Effector CD4-positive, alpha-beta T cell (primary cell): Measurements from ENCODE around the gene IL20.

Experiments used
- DNase-seq: peaks from one replicate; pipeline ENCODE4 v3.0.0-alpha.2; 2020

IL20 gene

DNA sequence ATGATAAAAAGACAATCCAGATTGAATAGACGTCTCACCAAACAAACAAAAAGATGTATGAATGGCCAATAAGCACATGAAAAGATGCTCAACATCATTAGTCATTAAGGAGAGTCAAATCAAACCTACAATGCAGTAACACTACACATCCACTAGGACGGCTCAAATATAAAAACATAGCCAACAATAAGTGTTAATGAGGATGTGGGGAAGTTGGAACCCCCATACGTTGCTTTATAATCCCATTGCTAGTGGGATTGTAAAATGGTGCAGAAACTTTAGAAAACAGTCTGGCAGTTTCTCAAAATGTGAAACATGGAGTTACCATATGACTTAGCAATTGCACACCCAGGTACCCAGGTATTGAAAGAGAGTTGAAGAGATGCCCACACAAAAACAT lies 17.1 kb downstream of the IL20 start:
- DNase-seq = no peak

DNA sequence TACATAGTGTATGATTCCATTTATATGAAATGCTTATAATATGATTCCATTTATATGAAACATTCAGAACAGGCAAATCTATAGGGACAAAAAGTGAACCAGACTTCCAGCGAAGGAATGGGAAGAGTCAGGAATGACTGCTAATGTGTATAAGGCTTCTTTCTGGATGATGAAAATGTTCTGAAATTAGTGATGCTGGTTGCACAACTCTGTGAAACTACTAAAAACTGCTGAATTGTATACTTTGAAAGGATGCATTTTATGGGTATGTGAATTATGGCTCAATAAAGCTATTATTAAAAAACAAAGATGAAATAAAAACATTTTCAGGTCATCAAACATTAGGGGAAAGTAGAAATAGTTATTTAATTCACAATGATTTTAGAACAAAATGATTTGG lies 17.7 kb downstream of the IL20 start:
- DNase-seq = no peak

DNA sequence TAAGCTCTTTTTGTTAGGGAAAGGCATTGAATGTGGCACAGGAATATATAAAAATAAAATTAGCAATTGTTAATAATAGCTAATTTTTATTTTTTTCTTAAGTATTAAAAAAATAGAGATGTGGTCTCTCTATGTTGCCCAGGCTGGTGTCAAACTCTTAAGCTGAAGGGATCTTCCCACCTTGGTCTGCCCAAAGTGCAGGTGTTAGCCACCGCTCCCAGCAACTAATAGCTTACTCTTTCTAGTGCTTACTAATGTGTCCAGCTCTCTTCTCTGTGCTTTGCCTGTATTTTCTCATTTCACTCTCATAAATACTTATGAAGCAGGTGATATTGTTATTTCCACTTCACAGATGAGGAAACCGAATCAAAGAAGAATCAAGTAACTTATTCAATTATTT lies 18.5 kb downstream of the IL20 start:
- DNase-seq = no peak

DNA sequence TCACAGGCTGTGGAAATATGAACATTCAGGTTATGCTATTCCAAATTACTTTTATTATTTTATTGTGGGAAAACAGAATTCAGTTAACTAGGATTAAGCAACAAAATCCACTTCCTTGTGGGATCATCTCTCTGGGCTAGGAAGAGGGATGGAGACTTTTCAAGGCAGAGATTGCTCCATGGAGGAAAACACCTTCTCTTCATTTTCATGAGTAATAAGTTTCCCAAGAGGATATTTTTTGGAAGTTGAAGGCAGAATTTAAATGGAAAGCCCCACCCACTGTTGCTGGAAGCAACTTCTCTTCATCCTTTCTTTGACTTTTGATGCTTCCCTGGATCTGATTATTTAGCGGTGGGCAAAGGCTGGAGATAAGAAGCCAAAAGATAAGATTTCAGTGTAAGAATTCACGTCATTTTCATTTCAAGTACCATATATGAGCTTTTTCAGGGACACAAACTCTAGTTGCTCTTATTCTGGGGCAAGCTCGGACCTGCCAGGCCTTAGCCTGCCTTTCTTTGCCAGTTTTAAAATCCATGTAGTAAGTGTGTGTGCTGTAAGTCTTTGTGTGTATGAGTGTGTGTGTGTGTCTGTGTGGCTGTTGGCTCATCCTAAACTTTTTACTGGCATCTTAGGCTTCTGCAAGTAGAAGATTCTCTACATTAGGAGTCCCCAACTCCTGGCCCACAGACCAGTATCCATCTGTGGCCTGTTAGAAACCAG lies 20.1 kb downstream of the IL20 start:
- no peak for DNase-seq

DNA sequence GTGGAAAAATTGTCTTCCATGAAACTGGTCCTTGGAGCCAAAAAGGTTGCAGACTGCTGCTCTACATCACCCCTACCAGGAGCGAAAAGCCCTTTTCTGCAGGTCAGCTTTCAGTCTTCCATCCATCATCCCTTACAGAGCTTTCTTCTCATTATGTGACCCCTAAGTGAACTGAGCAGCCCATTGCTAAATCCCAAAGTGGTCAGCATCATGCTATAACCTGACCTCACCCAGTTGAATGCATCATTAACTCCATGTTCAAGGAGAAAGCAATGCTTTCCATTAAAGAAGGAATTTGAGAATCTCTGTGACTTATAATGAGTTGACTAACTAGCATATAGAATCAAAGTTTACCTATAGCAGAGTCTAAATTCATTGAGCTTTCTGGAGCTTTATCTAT lies 21.4 kb downstream of the IL20 start:
- no peak for DNase-seq

DNA sequence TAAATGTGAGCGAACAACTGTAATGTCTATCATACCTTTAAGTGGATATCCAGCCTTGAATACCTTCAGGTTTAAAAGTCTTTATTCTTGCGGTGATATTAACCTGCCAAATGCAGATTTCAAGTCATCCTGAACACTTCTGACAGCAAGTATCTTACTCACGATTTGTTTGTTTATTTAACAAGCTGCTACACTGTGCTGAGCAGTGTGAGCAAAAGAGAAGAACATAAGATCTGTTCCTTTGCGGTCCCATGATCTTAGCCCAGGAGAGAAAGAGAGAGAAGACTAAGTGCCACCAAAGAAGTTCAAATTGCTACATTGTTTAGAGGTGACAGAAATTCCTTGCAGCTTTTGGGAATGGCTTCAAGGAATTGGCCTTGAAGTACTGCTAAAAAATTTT lies 22.3 kb downstream of the IL20 start:
- no peak for DNase-seq

DNA sequence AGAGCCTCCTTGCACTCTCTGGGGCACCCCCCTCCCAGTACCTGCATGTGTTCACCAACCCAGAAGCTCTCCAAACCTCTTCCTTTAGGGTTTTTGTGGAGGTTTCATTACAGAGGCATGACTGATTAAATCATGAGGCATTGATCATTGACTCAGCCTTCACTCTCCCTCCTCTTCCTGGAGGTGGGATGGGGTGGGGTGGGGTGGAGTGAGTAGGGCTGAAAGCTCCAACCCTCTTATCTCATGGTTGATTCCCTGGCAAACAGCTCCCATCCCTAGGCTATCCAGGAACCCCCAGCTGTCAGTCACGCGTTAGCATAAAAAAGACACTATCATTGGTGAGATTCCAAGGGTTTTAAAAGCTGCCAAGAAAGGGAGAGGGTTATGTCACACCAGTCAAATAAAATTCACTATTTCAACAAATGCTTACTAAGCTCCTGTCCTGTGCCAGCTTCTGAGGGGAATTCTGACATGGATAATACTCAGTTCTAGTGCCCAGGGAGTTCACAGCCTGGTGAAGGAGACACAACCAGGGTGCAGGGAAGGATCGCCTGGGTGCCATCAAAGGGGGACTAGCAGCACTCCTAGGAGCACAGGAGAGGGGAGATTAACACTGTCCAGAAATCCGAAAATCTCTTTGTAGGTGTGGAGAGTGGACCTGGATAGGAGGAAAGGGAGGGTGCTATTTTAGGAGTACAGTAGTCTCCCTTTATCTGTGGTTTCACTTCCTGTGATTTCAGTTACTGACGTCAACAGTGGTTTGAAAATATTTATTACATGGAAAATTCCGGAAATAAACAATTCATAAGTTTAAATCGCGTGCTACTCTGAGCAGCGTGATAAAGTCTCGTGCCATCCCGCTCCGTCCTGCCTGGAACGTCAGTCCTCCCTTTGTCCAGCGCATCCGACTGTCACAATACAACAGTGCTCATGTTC lies 25.0 kb downstream of the IL20 start:
- DNase-seq = no peak

DNA sequence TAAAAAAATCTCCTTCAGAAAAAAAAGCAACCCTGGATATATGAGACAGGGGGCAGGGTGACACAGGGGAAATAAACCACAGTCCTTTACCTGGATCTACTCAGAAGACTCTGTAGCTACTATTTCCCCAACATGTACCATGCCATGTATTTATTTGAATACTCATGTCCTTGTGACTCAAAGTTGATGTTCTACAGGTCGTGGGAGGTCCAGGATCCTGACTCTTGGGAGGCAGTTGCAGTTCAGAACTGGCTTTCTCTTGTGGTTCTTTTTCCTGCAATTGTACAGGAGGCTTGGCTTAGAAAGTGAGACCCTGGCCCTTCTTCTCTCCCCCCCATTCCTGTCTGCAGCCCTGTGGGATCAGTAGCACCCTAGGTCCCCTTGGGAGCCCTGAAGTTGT lies 26.0 kb downstream of the IL20 start:
- DNase-seq = no peak

DNA sequence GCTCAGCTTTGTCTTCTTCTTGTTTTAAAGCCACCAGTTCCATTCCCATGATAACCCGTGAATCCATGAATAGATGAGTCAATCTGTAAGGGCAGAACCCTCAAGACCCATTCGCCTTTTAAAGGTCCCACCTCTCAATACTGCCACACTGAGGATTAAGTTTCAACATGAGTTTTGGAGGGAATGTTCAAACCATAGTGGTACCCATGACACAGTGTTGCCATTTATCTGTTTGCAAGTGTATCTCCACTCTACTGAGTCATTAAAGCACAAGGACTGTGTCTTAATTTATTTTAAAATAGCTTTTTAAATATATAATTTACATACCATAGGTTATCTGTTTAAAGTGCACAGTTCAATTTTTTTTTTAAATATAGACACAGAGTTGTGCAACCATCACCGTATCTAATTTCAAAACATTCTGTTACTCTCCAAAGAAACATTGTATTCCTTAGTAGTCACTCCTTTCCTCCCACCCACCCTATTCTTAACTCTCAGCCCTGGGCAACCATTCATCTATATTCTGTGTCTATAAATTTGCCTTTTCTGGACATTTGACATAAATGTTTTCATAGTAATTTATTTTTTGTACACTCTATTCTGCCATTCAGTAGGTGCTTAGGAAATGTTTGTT lies 27.0 kb downstream of the IL20 start:
- DNase-seq = no peak

DNA sequence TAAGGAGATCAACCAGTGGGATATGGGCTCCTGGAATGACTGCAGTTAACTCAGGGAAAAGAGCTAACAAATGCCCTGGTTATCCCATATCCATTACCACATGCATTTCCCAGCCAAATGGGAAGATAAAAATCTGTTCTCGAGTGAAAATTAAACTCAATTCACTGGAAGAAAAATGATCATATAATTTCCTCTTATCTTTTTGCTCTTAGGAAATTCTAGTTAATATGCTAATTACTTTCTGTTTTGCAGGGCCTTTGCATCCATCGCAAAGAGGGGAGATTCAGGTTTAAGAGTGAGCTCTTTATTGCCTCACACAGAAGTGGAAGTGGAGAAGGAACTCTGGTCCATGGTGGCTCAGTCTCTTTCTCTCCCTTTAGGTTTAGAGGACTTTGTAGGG lies 28.0 kb downstream of the IL20 start:
- DNase-seq = no peak

DNA sequence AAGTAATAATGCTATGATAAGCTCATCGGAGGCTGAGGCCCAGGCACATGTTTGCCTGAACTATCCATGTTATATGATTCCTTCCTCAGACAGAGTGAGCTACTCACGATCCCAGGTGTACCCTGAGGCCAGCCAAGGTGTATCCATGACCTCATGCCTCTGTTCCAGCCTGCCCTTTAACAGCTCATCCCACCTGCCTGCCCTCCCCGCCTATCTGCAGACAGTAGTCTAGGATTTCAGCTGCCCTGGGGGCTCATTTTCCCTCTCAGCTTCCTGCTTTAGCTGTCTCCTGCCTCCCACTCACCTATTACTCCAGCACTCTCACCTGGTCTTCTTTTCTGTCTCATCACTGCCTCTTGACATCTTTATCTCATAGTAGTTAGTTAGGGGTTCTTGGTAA lies 29.9 kb downstream of the IL20 start:
- no peak for DNase-seq

DNA sequence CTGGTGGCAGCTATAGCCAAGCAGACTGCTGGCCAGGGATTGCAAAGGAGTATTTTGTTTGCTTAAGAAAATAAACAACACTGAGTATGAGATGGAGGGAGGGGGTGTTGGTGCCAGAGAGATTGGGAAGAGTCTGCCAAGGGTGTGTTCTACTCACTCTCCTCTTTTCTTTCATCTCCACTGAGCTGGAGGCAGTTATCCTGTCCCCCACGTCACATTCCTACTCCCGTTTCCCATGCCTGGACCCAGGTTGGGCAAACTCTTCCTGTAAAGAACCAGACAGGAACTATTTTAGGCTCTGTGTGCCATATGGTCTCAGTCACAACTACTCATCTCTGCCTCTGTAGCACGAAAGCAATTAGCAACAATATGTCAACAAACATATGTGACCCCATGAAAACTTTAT lies 30.4 kb downstream of the IL20 start:
- DNase-seq = no peak

DNA sequence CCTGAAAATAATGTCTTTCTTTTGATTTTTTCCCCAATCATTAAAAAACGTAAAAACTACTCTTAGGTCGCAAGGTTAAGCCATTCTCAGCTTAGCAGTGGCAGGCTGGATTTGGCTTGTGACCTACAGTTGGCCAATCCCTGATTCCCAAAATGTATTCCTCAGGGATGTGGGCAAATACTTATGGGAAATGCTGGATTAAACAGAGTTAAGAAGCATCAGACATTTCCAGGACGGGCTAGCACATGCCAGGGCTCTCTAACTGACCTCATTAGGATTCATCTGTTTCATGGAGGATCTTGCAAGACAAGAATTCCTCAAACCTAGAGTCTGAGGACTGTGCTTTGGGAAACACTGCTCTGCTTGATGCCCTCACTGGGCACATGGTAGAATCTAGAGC lies 30.8 kb downstream of the IL20 start:
- no peak for DNase-seq

DNA sequence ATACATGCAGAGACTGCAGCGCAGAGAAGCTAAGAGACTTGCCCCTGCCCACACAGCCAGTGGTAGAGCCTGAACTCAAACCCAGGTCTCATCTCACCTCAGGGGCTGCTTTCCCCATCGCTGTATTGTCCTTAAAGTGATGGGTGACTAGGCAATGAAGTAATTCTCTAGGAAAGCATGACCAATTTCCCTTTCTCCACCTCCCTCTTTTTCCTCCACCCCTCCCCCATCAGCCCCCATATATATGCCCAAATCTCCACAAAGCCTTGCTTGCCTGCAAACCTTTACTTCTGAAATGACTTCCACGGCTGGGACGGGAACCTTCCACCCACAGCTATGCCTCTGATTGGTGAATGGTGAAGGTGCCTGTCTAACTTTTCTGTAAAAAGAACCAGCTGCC lies 31.8 kb downstream of the IL20 start, which contains the start of gene IL24:
Gene IL24 (plus strand): TSS at position 269 of the 400 bp plus-strand sequence. CDS start 390 bp downstream, outside the sequence.
- no peak for DNase-seq

DNA sequence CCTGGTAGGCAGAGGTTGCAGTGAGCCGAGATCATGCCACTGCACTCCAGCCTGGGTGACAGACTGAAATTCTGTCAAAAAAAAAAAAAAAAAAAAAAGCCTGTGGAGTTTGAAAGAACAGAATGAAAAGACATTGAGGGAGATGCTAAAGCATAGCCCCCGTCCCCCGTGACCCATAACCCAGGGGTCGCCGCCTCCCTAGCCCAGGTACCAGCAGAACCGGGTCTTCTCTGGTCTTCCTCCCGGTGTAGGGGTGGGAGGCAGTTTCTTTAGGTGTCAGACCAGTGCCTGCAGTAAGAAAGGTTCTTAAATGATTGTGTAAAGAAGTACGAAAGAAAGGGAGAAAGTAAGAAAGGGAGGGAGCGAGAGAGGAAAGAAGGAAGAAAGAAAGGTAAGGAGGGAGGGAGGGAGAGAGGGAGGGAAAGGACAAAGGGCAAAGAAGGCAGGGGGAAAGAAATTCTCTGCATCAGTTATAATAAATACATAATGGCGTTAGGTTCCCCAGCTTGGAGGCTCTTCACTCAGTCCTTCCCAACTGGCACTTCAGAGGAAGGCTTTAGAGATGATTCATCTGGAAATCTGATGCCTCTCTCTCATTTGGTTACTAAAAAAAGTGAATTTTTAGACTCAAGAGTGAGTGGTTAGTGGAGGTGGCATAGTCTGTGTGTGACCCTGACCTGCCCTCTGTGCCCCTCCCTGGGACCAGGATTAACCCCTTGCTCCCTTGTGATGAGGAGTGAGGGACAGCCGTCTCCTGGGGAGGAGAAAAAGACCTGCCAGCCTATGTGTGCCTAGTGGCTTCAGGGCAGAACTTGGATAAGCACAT lies 32.9 kb downstream of the IL20 start:
- DNase-seq = no peak

DNA sequence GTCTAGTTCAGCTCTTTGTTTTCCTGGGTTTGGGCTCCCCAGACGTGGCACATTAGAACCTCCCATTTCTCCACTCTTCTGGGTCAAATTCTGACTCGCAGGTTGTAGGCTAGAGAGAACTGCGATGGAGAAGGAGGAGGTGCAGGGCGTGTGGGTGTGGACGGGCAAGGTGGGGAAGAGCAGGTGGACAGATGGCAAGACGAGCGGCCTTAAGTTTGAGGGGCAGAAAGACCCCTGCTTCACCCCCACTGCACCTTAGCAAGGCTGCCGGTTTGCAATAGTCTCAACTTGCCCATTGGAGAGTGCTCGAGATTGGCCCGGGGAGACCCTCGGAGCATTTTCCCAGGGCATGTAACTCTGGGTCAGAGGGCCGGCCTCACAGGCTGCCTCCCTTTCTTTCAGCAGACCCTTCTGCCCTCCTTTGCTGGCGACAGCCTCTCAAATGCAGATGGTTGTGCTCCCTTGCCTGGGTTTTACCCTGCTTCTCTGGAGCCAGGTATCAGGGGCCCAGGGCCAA lies 33.5 kb downstream of the IL20 start:
- no peak for DNase-seq

DNA sequence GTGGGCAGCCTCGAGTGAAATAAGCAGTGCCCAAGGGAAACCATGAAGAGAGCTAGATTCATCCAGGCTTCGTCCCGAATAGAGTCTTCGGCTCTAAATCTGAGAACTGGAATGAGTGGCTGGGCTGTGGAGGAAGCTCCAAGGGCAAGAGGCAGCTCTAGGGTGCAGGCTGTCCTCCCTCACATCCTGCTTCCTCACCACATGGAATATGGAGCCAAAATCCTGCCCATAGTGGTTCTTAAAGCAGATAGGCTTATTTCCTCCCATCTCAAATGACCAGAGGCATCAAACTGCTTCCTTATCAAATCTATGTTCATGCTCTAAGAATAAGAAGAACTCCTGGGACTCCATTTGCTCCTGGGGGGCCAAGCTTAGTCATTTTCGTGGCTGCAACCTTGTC lies 34.3 kb downstream of the IL20 start:
- no peak for DNase-seq

DNA sequence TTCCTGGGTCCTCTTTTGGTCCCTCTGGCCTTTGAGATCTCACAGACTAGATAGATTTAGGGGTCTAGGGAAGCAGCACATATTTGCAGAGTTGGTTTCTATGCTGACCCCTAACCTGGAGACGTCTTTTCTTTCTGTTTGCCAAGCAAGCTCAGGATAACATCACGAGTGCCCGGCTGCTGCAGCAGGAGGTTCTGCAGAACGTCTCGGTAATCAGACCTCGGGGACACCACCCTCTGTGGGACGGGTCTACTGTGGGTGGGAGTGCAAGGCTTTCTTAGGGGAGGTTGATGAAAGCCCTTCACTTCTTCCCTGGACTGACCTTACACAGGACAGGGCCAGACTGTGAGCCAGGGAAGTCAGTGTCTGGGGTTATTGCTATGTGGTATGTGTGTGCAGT lies 34.7 kb downstream of the IL20 start:
- DNase-seq = no peak

DNA sequence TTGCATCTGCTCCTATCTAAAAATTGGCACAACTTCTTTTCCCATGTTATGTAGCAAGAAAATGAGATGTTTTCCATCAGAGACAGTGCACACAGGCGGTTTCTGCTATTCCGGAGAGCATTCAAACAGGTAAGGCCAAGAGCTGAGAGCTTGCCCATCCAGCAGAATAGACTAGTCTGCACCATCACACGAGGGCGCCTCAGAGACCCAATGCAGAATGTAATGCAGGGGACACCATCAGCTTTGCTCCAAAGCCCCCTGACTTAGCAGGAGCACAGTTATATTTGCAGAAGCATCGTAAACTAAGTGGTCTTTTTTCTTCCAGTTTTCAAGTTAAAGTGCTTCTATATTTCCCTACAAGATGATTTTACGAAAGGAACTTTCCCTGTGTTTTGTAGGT lies 36.5 kb downstream of the IL20 start:
- no peak for DNase-seq

DNA sequence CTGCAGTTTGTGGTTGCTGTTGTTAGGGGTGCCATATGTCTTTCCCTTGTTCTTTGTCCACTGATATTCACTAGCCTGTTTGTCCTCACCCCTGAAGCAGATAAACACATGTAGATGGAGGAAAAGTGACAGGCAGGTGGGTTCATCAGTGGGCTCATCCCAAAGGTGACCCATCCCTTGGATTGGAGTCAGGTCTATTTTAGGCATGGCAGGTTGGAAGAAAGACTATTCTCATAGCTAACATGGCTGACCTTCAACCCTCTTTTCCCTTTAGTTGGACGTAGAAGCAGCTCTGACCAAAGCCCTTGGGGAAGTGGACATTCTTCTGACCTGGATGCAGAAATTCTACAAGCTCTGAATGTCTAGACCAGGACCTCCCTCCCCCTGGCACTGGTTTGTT lies 37.3 kb downstream of the IL20 start:
- no peak for DNase-seq

DNA sequence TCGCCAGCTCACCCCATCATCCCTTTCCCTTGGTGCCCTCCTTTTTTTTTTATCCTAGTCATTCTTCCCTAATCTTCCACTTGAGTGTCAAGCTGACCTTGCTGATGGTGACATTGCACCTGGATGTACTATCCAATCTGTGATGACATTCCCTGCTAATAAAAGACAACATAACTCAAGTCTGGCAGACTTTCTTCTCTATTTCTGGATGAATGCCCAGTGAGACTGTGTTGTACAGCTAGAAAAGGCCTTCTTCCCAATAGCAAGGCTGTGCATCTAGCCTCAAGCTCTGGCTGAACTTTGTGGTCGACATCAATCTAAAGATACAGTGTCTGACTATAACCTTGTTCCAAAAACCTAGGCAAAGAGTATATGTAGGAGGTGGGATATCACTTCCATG lies 38.3 kb downstream of the IL20 start:
- DNase-seq = no peak

DNA sequence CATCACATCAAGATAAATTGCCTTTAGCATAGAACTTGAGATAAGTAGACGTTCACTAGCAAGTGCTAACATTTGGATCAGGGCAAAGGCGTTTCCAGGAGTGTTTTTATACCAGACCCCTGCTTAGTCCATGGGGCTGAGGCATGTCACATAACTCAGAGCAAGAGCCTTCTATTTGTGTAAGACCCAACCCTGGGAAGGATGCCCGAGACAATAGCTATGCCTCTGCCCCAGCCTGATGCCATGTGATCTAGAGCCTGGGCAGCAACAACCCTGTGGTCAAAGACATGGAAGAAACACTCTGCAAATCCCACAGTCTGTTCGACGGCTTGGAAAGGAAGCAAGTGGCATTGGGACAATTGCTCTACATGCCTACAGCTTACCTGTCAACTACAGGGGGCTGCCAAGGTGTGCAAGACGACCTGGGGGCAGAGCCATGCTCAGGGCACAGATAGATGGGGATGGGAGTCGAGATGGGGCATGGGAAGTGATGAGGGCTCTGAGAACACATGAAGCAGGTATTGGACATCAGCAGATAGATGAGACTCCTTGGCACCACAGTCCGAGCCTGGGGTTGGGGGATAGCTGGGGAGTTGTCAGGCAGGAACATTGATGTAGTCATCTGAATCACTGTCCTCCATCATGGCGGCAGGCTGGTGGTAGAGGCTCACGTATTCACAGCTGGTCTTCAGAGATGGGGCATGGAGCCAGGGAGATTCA lies 39.2 kb downstream of the IL20 start:
- DNase-seq = no peak
